Neural progenitor cell (in vitro differentiated cells): ENCODE data around the gene LILRA5. TPM values are rescaled to one million over a fixed set of nuclear protein-coding genes. Genes with fewer than 3 reads are reported as not detected.

Source experiments
- DNase-seq: peaks from one replicate; pipeline ENCODE4 v3.0.0-alpha.2; 2016; ENCODE audit warnings: low spot score
- H2AFZ ChIP-seq: fragments of 200-600 bp; sonication (generic); replicated peaks from 2 replicates; pipeline ENCODE4 v1.6.1; 2016; ENCODE audit warnings: antibody characterized with exemption
- H3F3A ChIP-seq: fragments of 200-600 bp; sonication (generic); 2 replicates; pipeline ENCODE4 v1.6.1; 2016; ENCODE audit warnings: antibody characterized with exemption, low read depth
- H3K27ac ChIP-seq: fragments of 200-600 bp; sonication (generic); 2 replicates; pipeline ENCODE4 v1.5.1; 2016; ENCODE audit warnings: mild to moderate bottlenecking
- H3K27me3 ChIP-seq: fragments of 200-600 bp; sonication (generic); 2 replicates; pipeline ENCODE4 v1.6.1; 2016; ENCODE audit warnings: mild to moderate bottlenecking, moderate library complexity
- H3K36me3 ChIP-seq: fragments of 200-600 bp; sonication (generic); 2 replicates; pipeline ENCODE4 v1.5.1; 2016
- H3K4me1 ChIP-seq: fragments of 200-600 bp; sonication (generic); 2 replicates; pipeline ENCODE4 v1.6.1; 2016; ENCODE audit warnings: mixed run types
- H3K4me2 ChIP-seq: fragments of 200-600 bp; sonication (generic); 2 replicates; pipeline ENCODE4 v1.6.1; 2016
- H3K4me3 ChIP-seq: fragments of 200-600 bp; sonication (generic); 2 replicates; pipeline ENCODE4 v1.5.1; 2016
- H3K79me2 ChIP-seq: fragments of 200-600 bp; sonication (generic); 2 replicates; pipeline ENCODE4 v1.6.1; 2016; ENCODE audit warnings: low read depth
- H3K9ac ChIP-seq: fragments of 200-600 bp; sonication (generic); 2 replicates; pipeline ENCODE4 v1.6.1; 2016
- H3K9me3 ChIP-seq: fragments of 200-600 bp; sonication (generic); 2 replicates; pipeline ENCODE4 v1.5.1; 2016; ENCODE audit warnings: low read depth
- H4K20me1 ChIP-seq: fragments of 200-600 bp; sonication (generic); 2 replicates; pipeline ENCODE4 v1.6.1; 2016; ENCODE audit warnings: low read depth
- H3K27ac Mint-ChIP-seq: 3 replicates; pipeline ENCODE4 v1.8.0; 2021; ENCODE audit warnings: mixed read lengths
- H3K27me3 Mint-ChIP-seq: 2 replicates; pipeline ENCODE4 v1.8.0; 2022; ENCODE audit warnings: low read depth, mild to moderate bottlenecking, inconsistent platforms, moderate library complexity, mixed read lengths; ENCODE audit not compliant: insufficient read depth
- H3K36me3 Mint-ChIP-seq: 3 replicates; pipeline ENCODE4 v1.8.0; 2021; ENCODE audit warnings: mixed read lengths
- H3K4me1 Mint-ChIP-seq: 3 replicates; pipeline ENCODE4 v1.8.0; 2021; ENCODE audit warnings: mixed read lengths
- H3K4me3 Mint-ChIP-seq: 3 replicates; pipeline ENCODE4 v1.8.0; 2021; ENCODE audit warnings: mild to moderate bottlenecking, moderate library complexity, mixed read lengths
- H3K9me3 Mint-ChIP-seq: 3 replicates; pipeline ENCODE4 v1.8.0; 2020; ENCODE audit warnings: mixed read lengths
- EZH2 ChIP-seq: fragments of 200-600 bp; sonication (generic); IDR thresholded peaks from 2 replicates; pipeline ENCODE4 v1.6.1; 2017; ENCODE audit warnings: antibody characterized with exemption, mild to moderate bottlenecking, moderate library complexity
- EZH2phosphoT487 ChIP-seq: fragments of 200-600 bp; sonication (generic); IDR thresholded peaks from 2 replicates; pipeline ENCODE4 v1.6.1; 2017; ENCODE audit warnings: antibody characterized with exemption
- total RNA-seq: library from RNA; depleted of rRNA; stranded (reverse); fragments of >200 nt; gene quantifications from 2 replicates; pipeline ENCODE4 v1.2.3, GENCODE V29; 2015; ENCODE audit warnings: low replicate concordance
- TF ChIP-seq, protein P1 (sequence below): fragments of 200-600 bp; sonication (generic); IDR thresholded peaks from 2 replicates; pipeline ENCODE4 v1.5.1; 2017; ENCODE audit warnings: antibody characterized with exemption, mild to moderate bottlenecking

The LILRA5 gene
- total RNA-seq, 1 donor from 2014 or later, result not detected

DNA sequence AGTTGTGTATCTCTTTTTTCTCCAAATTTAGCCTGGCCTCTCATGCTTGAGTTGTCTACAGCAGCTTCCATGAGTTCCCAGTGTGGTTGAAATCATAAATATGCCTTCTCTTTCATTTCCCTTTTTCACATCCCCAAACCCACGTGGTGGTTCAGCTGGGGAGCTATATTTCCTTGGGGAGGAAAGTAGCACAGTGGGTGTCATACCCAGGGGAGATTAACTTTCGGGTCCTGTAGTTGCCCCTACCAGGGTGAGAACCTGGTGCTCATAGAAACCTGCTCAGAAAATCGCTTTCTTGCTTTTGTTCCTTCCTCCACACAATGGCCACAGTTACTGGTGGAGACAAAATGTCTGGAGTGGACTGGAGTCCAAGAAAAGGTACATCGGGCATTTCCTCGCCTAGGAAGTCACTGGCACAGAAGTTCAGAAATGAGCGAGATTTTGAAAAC is 33.0 kb upstream of the LILRA5 start:
- no peak for DNase-seq
- Histone ChIP-seq H3F3A (no peaks in the 10 kb centered on the region), H3K36me3 (no peaks in the 10 kb centered on the region), H3K27ac (no peak overlapping the region), H3K4me1 (no peaks in the 10 kb centered on the region), H3K4me2 (no peak overlapping the region), H4K20me1 (no peaks in the 10 kb centered on the region), H3K9ac (no peak overlapping the region), H3K79me2 (no peaks in the 10 kb centered on the region), H3K4me3 (no peak overlapping the region), H3K27me3 (peaks cover 19% of the 10 kb centered on the region), H2AFZ (no peak overlapping the region), H3K9me3 (no peaks in the 10 kb centered on the region)
- Mint-ChIP-seq H3K36me3 (no peaks in the 10 kb centered on the region), H3K27me3 (peaks cover 19% of the 10 kb centered on the region), H3K4me1 (no peaks in the 10 kb centered on the region), H3K27ac (no peak overlapping the region), H3K4me3 (no peak overlapping the region), H3K9me3 (peaks cover 5% of the 10 kb centered on the region)
- TF ChIP-seq EZH2phosphoT487 (no peak), EZH2 (no peak)
- TF ChIP-seq, protein P1, sequence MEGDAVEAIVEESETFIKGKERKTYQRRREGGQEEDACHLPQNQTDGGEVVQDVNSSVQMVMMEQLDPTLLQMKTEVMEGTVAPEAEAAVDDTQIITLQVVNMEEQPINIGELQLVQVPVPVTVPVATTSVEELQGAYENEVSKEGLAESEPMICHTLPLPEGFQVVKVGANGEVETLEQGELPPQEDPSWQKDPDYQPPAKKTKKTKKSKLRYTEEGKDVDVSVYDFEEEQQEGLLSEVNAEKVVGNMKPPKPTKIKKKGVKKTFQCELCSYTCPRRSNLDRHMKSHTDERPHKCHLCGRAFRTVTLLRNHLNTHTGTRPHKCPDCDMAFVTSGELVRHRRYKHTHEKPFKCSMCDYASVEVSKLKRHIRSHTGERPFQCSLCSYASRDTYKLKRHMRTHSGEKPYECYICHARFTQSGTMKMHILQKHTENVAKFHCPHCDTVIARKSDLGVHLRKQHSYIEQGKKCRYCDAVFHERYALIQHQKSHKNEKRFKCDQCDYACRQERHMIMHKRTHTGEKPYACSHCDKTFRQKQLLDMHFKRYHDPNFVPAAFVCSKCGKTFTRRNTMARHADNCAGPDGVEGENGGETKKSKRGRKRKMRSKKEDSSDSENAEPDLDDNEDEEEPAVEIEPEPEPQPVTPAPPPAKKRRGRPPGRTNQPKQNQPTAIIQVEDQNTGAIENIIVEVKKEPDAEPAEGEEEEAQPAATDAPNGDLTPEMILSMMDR, result no peak

DNA sequence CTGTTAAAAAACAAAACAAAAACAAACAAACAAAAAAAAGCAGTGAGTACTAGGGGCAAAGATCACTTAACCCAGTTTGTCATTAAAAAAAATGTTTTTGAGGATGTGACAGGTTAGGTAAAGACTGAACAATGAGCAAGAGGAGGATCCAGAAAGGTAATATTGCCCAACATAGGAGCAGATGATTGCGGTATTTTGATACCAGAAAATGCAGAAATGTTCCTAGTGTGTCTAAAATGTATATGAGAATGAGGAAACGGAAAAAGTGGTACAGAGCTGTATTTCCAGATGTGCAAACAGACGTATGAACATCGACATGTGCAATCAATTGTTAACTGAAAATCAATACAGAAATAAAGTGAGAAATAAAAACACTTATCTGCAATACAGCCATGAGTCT is 30.9 kb upstream of the LILRA5 start:
- Histone ChIP-seq H3K79me2 (no peaks in the 10 kb centered on the region), H2AFZ (no peak overlapping the region), H3K9ac (no peak overlapping the region), H3K36me3 (no peaks in the 10 kb centered on the region), H3K27me3 (peaks cover 6% of the 10 kb centered on the region), H3K4me2 (no peak overlapping the region), H4K20me1 (no peaks in the 10 kb centered on the region), H3K4me3 (no peak overlapping the region), H3F3A (no peaks in the 10 kb centered on the region), H3K27ac (no peak overlapping the region), H3K4me1 (no peaks in the 10 kb centered on the region), H3K9me3 (no peaks in the 10 kb centered on the region)
- no peaks in the 10 kb centered on the region for H3K4me1 Mint-ChIP-seq
- peaks cover 15% of the 10 kb centered on the region for H3K27me3 Mint-ChIP-seq
- H3K27ac Mint-ChIP-seq, result no peak overlapping the region
- peaks cover 2% of the 10 kb centered on the region for H3K9me3 Mint-ChIP-seq
- DNase-seq, result no peak
- no peak for TF ChIP-seq EZH2
- H3K4me3 Mint-ChIP-seq, result no peak overlapping the region
- no peaks in the 10 kb centered on the region for H3K36me3 Mint-ChIP-seq

DNA sequence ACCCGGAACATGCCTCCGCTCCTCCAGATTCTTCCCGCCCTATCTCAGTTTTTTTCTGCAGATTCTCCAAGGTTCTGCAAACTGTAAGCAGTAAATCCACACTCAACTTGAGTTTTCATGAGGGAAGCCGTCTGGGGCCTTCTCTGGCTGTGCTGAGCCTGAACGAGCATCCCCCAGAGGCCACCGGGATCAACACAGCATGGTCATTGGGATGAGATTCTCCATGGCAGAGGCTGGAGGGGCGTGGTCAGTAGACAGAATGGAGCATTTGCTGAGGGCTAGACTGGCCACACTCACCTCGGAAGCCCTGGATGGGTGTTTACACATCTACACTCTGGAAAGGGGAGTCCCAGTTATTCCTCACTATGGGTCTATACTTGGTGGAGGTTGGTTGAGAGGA is 28.3 kb upstream of the LILRA5 start:
- no peak overlapping the region for H3K9ac ChIP-seq
- H3K4me1 ChIP-seq, result no peaks in the 10 kb centered on the region
- DNase-seq, result no peak
- H3K4me3 ChIP-seq, result no peak overlapping the region
- H3F3A ChIP-seq, result no peaks in the 10 kb centered on the region
- H3K79me2 ChIP-seq, result no peaks in the 10 kb centered on the region
- no peak overlapping the region for H3K4me3 Mint-ChIP-seq
- H3K9me3 ChIP-seq, result no peaks in the 10 kb centered on the region
- H3K4me1 Mint-ChIP-seq, result no peaks in the 10 kb centered on the region
- H3K27ac Mint-ChIP-seq, result no peak overlapping the region
- H3K4me2 ChIP-seq, result no peak overlapping the region
- TF ChIP-seq EZH2 (no peak), EZH2phosphoT487 (no peak)
- TF ChIP-seq, protein P1, result no peak
- H4K20me1 ChIP-seq, result no peaks in the 10 kb centered on the region
- no peaks in the 10 kb centered on the region for H3K36me3 ChIP-seq
- no peaks in the 10 kb centered on the region for H3K36me3 Mint-ChIP-seq
- H2AFZ ChIP-seq, result no peak overlapping the region
- H3K27me3 ChIP-seq, result no peaks in the 10 kb centered on the region
- no peaks in the 10 kb centered on the region for H3K9me3 Mint-ChIP-seq
- peaks cover 10% of the 10 kb centered on the region for H3K27me3 Mint-ChIP-seq
- no peak overlapping the region for H3K27ac ChIP-seq

DNA sequence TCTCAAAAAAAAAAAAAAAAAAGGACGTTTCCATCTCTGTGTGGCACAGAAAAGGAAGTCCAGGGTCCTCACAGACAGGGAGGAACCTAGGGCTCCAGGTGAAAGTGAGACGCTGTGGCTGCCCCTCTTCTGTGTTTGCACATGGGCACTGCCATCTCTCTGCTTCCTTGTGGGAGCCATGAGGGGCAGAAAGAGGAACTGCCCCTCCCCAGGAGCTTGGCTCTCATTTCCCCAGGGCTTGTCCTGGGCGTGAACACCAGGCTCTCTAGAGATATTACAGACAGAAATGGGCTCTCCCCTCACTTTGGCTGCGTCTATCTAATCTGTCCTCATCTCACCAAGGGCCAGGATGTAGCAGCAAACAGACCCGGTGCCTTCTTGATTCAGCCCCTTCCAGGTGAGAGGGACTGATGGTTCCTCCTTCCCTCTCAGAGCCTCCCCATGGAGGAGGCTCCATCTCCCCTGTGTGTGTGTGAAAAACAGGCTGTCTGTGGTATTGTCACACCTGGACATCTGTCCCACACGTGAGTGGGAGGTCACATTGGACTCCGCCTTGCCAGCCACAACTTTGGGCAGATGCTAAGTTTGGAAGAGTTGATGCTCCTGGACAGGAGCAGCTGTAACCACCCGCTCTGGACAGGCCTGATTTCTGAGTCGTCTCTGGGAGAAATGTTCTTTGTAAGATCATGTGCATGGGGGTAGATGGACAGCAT is 26.8 kb upstream of the LILRA5 start:
- TF ChIP-seq EZH2phosphoT487 (no peak), EZH2 (no peak)
- TF ChIP-seq, protein P1, result no peak
- H3K9me3 ChIP-seq, result no peaks in the 10 kb centered on the region
- H3F3A ChIP-seq, result no peaks in the 10 kb centered on the region
- H3K4me3 ChIP-seq, result no peak overlapping the region
- no peak overlapping the region for H3K27ac Mint-ChIP-seq
- no peaks in the 10 kb centered on the region for H4K20me1 ChIP-seq
- H3K36me3 ChIP-seq, result no peaks in the 10 kb centered on the region
- no peaks in the 10 kb centered on the region for H3K4me1 ChIP-seq
- no peak overlapping the region for H3K4me3 Mint-ChIP-seq
- H3K27me3 ChIP-seq, result no peaks in the 10 kb centered on the region
- H2AFZ ChIP-seq, result no peak overlapping the region
- no peak overlapping the region for H3K4me2 ChIP-seq
- peaks cover 3% of the 10 kb centered on the region for H3K4me1 Mint-ChIP-seq
- H3K9ac ChIP-seq, result no peak overlapping the region
- H3K27ac ChIP-seq, result no peak overlapping the region
- no peaks in the 10 kb centered on the region for H3K9me3 Mint-ChIP-seq
- H3K36me3 Mint-ChIP-seq, result no peaks in the 10 kb centered on the region
- DNase-seq, result no peak
- H3K79me2 ChIP-seq, result no peaks in the 10 kb centered on the region
- H3K27me3 Mint-ChIP-seq, result peaks cover 4% of the 10 kb centered on the region
